Kidney (tissue), 14 donors: ENCODE data around the gene DCUN1D3. TPM values are rescaled to one million over a fixed set of nuclear protein-coding genes. Genes with fewer than 3 reads are reported as not detected.
"Not testable (repeated sequence)": the region's sequence is repeated elsewhere in the genome, so short reads cannot be mapped to it uniquely, and the experiment has no call there.

Experiments used
- DNase-seq, 5 donors: peaks; one replicate each; pipeline ENCODE4 v3.0.0-alpha.2; 2013 to 2020
- FAIRE-seq: peaks from 2 replicates; lab custom pipeline; 2012; peaks lifted over from hg19 to GRCh38; lab: Jason Lieb, UNC
- H3K27ac ChIP-seq, 2 donors: one replicate each; pipeline ENCODE4 v1.7.0; 2013; ENCODE audit warnings: low read depth in 2 of 2, low read length in 2 of 2, inconsistent platforms in 1 of 2
- H3K27me3 ChIP-seq: one replicate; pipeline ENCODE4 v1.7.1; 2013; ENCODE audit warnings: low read length, inconsistent platforms; ENCODE audit not compliant: control insufficient read depth, insufficient read depth
- H3K36me3 ChIP-seq, 3 donors: one replicate each; pipeline versions ENCODE4 v1.7.0 to v1.7.1; 2013; ENCODE audit warnings: low read length in 3 of 3, control low read depth in 1 of 3, inconsistent platforms in 1 of 3; ENCODE audit not compliant: insufficient read depth in 3 of 3, control insufficient read depth in 2 of 3
- H3K4me1 ChIP-seq, 3 donors: one replicate each; pipeline versions ENCODE4 v1.7.0 to v1.7.1; 2013; ENCODE audit warnings: low read length in 3 of 3, inconsistent platforms in 1 of 3, low read depth in 1 of 3; ENCODE audit not compliant: control insufficient read depth in 2 of 3, insufficient read depth in 2 of 3
- H3K4me3 ChIP-seq, 3 donors: one replicate each; pipeline versions ENCODE4 v1.7.0 to v1.8.1; 2013; ENCODE audit warnings: low read length in 3 of 3, control low read depth in 1 of 3, inconsistent platforms in 1 of 3
- H3K9ac ChIP-seq, 3 donors: one replicate each; pipeline versions ENCODE4 v1.7.0 to v1.7.1; 2013; ENCODE audit warnings: low read length in 3 of 3, control low read depth in 1 of 3, inconsistent platforms in 1 of 3
- H3K9me3 ChIP-seq, 3 donors: one replicate each; pipeline versions ENCODE4 v1.7.0 to v1.7.1; 2013; ENCODE audit warnings: low read length in 3 of 3, control low read depth in 1 of 3, inconsistent platforms in 1 of 3; ENCODE audit not compliant: control insufficient read depth in 2 of 3, insufficient read depth in 1 of 3
- CTCF ChIP-seq: IDR thresholded peaks from 3 replicates; pipeline ENCODE4 v1.5.1; 2012; ENCODE audit warnings: mild to moderate bottlenecking, moderate library complexity, borderline replicate concordance; ENCODE audit not compliant: insufficient read depth; ENCODE audit errors: extremely low read depth
- intact Hi-C: fragments of 100-400 bp; cut with DNase I; formaldehyde crosslinking; loops from one replicate; pipeline ENCODE4 v1.11.1; 2022
- polyA plus RNA-seq: library from polyadenylated mRNA; stranded (reverse); fragments of 350-450 nt; fragmentation: Illumina TruSeq; extraction: RNeasy Lipid Tissue Mini Kit (QIAGEN cat#74804); gene quantifications from one replicate; pipeline ENCODE4 v1.2.3, GENCODE V29; 2014; ENCODE audit warnings: low read depth, low replicate concordance; ENCODE audit not compliant: insufficient read depth
- total RNA-seq: library from RNA; stranded (reverse); fragmentation: NEBNext Ultra II Directional; extraction: Animal tissue kit (Norgen Biotek cat#: 25700); gene quantifications from one replicate; pipeline ENCODE4 v1.2.1, GENCODE V29; 2021
- donor health status: control.
- donor health status: control.
- donor health status: control.
- donor health status: control.
- donor health status: control.
- donor health status: DM: yes; HTN: yes; CAD: no.
- donor health status: Normal renal cell carcinoma (clear cell type).

Gene DCUN1D3
- total and polyA plus RNA-seq, 2 donors from 2014 or later: 3.5 to 16.3 TPM

GRCh38 chr16:20866145-20866772 is 33.9 kb downstream of the DCUN1D3 start:
- intact Hi-C loops: no loop called here
- no peak for TF ChIP-seq CTCF
- H3K27me3 ChIP-seq: no peaks in the 10 kb centered on the region
- H3K27ac ChIP-seq: no peak overlapping the region
- H3K9me3 ChIP-seq: no peaks in the 10 kb centered on the region
- H3K4me1 ChIP-seq: peaks cover 0 to 29% (median 28%) of the 10 kb centered on the region in 3 donors
- H3K9ac ChIP-seq: no peak overlapping the region
- peaks cover 0 to 6% (median 4%) of the 10 kb centered on the region in 3 donors for H3K36me3 ChIP-seq
- FAIRE-seq (no peak), DNase-seq (peak in 1 of 5 donors; percentile 74)
- no peak overlapping the region for H3K4me3 ChIP-seq

- intact Hi-C loops: no loop called here
- DNase-seq: no peak
- Histone ChIP-seq H3K4me1 (peaks cover 0 to 31% (median 23%) of the 10 kb centered on the region in 3 donors), H3K9me3 (no peaks in the 10 kb centered on the region), H3K9ac (no peak overlapping the region), H3K27me3 (no peaks in the 10 kb centered on the region), H3K4me3 (no peak overlapping the region), H3K27ac (no peak overlapping the region), H3K36me3 (peaks cover 0 to 6% (median 4%) of the 10 kb centered on the region in 3 donors)
- no peak for FAIRE-seq
- no peak for TF ChIP-seq CTCF
These were observed 34.6 kb downstream of the DCUN1D3 start for GRCh38 chr16:20865420-20866131.

GRCh38 chr16:20864376-20864775 is 35.8 kb downstream of the DCUN1D3 start:
- DNase-seq, H3K27me3 ChIP-seq, H3K36me3 ChIP-seq, H3K9me3 ChIP-seq, H3K9ac ChIP-seq, H3K27ac ChIP-seq, FAIRE-seq, intact Hi-C loops, H3K4me3 ChIP-seq: not testable (repeated sequence)
- H3K4me1 ChIP-seq: peaks cover 0 to 26% (median 13%) of the 10 kb centered on the region in 3 donors
